Osteoblast (primary cell): Measurements from ENCODE around the gene KRTAP5-3. TPM values are rescaled to one million over a fixed set of nuclear protein-coding genes. Genes with fewer than 3 reads are reported as not detected.
"Not testable (repeated sequence)": the region's sequence is repeated elsewhere in the genome, so short reads cannot be mapped to it uniquely, and the experiment has no call there.

Experiments used
- DNase-seq: peaks from one replicate; pipeline ENCODE4 v3.0.0; 2011; ENCODE audit warnings: low spot score, mixed read lengths; ENCODE audit not compliant: insufficient read length; ENCODE audit errors: missing footprints
- H2AFZ ChIP-seq: 2 replicates; pipeline ENCODE4 v1.6.0; 2011; ENCODE audit warnings: mild to moderate bottlenecking, low read length
- H3K27ac ChIP-seq: 2 replicates; pipeline ENCODE4 v1.5.1; 2011; ENCODE audit warnings: mild to moderate bottlenecking, low read depth, low read length, moderate library complexity
- H3K27me3 ChIP-seq: 2 replicates; pipeline ENCODE4 v1.6.0; 2012; ENCODE audit warnings: mild to moderate bottlenecking, control low read depth, inconsistent platforms, low read length, moderate library complexity; ENCODE audit not compliant: insufficient read depth
- H3K36me3 ChIP-seq: 2 replicates; pipeline ENCODE4 v1.5.1; 2011; ENCODE audit warnings: mild to moderate bottlenecking, low read length, control low read depth, moderate library complexity; ENCODE audit not compliant: insufficient read depth
- H3K4me1 ChIP-seq: 2 replicates; pipeline ENCODE4 v1.5.1; 2011; ENCODE audit warnings: mild to moderate bottlenecking, low read length, control low read depth, moderate library complexity; ENCODE audit not compliant: insufficient read depth
- H3K4me2 ChIP-seq: 2 replicates; pipeline ENCODE4 v1.6.0; 2011; ENCODE audit warnings: mild to moderate bottlenecking, low read length; ENCODE audit not compliant: insufficient read depth
- H3K4me3 ChIP-seq: fragments of 200-600 bp; sonication (generic); 3 replicates; pipeline ENCODE4 v1.5.1; 2012; ENCODE audit warnings: mild to moderate bottlenecking, low read length, inconsistent platforms; ENCODE audit not compliant: insufficient read depth
- H3K79me2 ChIP-seq: 2 replicates; pipeline ENCODE4 v1.6.0; 2012; ENCODE audit warnings: mild to moderate bottlenecking, low read length, control low read depth, inconsistent platforms; ENCODE audit not compliant: insufficient read depth
- H3K9me3 ChIP-seq: 2 replicates; pipeline ENCODE4 v1.5.1; 2011; ENCODE audit warnings: low read depth, low read length, control low read depth
- H4K20me1 ChIP-seq: 2 replicates; pipeline ENCODE4 v1.6.0; 2012; ENCODE audit warnings: mild to moderate bottlenecking, low read length, control low read depth; ENCODE audit not compliant: insufficient read depth
- CTCF ChIP-seq: IDR thresholded peaks from 2 replicates; pipeline ENCODE4 v1.5.1; 2011; ENCODE audit warnings: mild to moderate bottlenecking, low read depth, low read length, moderate library complexity; ENCODE audit errors: extremely low read depth
- total RNA-seq: library from RNA; depleted of rRNA; stranded (reverse); fragments of >200 nt; gene quantifications from 2 replicates; pipeline ENCODE4 v1.2.3, GENCODE V29; 2012

Gene KRTAP5-3
- total RNA-seq, 1 donor: not detected

GRCh38 chr11:1650034-1650917, 42.0 kb upstream of the KRTAP5-3 start:
- H3K4me1 ChIP-seq: no peaks in the 10 kb centered on the region
- TF ChIP-seq CTCF: no peak
- H2AFZ ChIP-seq: no peak overlapping the region

GRCh38 chr11:1648653-1649420, 40.6 kb upstream of the KRTAP5-3 start:
- H3K27ac ChIP-seq: no peak overlapping the region
- no peaks in the 10 kb centered on the region for H3K4me1 ChIP-seq
- no peak for TF ChIP-seq CTCF
- H3K27me3 ChIP-seq: peaks cover 20% of the 10 kb centered on the region
- H4K20me1 ChIP-seq: no peaks in the 10 kb centered on the region
- DNase-seq: peak; percentile 34
- no peak overlapping the region for H2AFZ ChIP-seq
- no peaks in the 10 kb centered on the region for H3K79me2 ChIP-seq
- H3K9me3 ChIP-seq: no peaks in the 10 kb centered on the region
- no peak overlapping the region for H3K4me2 ChIP-seq
- H3K4me3 ChIP-seq: no peak overlapping the region
- H3K36me3 ChIP-seq: no peaks in the 10 kb centered on the region

More at GRCh38 chr11:1650034-1650917, 42.0 kb upstream of the KRTAP5-3 start:
- no peaks in the 10 kb centered on the region for H3K36me3 ChIP-seq
- no peak overlapping the region for H3K4me3 ChIP-seq
- H3K9me3 ChIP-seq: no peaks in the 10 kb centered on the region
- H3K79me2 ChIP-seq: no peaks in the 10 kb centered on the region
- H3K4me2 ChIP-seq: no peak overlapping the region
- peaks cover 29% of the 10 kb centered on the region for H3K27me3 ChIP-seq
- no peak overlapping the region for H3K27ac ChIP-seq
- peak; percentile 71 for DNase-seq
- H4K20me1 ChIP-seq: no peaks in the 10 kb centered on the region

GRCh38 chr11:1647901-1648652, 39.8 kb upstream of the KRTAP5-3 start:
- Histone ChIP-seq H3K4me3 (no peak overlapping the region), H3K9me3 (no peaks in the 10 kb centered on the region), H3K4me1 (no peaks in the 10 kb centered on the region), H3K4me2 (no peak overlapping the region), H3K36me3 (no peaks in the 10 kb centered on the region), H3K79me2 (no peaks in the 10 kb centered on the region), H3K27me3 (peaks cover 18% of the 10 kb centered on the region), H3K27ac (no peak overlapping the region), H2AFZ (no peak overlapping the region), H4K20me1 (no peaks in the 10 kb centered on the region)
- DNase-seq: peak; percentile 73
- TF ChIP-seq CTCF: no peak

- H3K4me3 ChIP-seq, H3K27me3 ChIP-seq, H3K36me3 ChIP-seq, H3K9me3 ChIP-seq, H3K79me2 ChIP-seq, H3K27ac ChIP-seq, H3K4me1 ChIP-seq, H2AFZ ChIP-seq, H4K20me1 ChIP-seq, H3K4me2 ChIP-seq: not testable (repeated sequence)
- DNase-seq: peak; percentile 59
Measured at GRCh38 chr11:1646540-1646939, 38.3 kb upstream of the KRTAP5-3 start.
